Measurements from ENCODE around the gene MRPS16.

The MRPS16 gene

DNA sequence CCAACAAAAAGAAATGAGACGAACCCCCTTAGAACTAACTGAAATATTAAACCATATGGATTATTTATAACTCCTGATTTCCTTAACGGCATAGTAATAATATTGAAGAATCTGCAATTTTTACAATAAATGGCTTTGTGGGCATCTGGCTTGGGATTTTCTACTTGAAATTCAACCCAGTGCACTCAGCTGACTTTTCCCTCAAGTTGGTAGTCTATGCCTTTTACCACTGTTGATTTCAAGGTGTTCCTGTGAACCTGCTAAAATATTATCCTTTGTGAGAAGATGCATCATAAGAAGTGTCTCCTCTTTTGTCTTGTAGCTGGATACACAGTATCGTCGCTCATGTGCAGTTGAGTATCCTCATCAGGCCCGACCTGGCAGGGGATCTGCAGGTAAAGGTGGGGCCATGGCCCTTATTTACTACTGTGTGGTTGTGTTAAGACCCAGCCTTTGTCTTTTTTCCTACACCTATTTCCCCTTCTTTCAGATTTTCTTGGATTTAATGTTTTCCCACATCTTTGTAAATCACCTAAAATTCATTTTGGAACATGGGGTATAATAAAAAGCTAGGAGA, 13.4 kb downstream of the MRPS16 start:
- no peak for DNase-seq

DNA sequence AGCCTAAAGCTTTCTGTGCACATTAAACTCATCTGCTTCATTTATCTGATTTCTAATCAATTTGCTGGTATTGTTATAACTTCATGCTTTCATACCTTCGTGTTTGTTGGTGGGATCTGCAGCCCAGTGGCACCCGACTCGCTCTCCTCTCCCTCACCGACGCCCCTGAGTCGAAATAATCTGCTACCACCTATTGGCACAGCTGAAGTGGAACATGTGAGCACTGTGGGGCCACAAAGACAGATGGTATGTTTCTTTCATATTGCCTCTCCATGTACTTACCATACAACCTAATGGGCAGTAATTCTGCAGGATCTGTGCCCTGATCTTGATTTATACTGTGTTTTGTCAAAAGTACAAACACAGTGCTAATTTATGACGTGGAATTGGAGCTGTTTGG, 17.7 kb downstream of the MRPS16 start:
- DNase-seq = no peak

DNA sequence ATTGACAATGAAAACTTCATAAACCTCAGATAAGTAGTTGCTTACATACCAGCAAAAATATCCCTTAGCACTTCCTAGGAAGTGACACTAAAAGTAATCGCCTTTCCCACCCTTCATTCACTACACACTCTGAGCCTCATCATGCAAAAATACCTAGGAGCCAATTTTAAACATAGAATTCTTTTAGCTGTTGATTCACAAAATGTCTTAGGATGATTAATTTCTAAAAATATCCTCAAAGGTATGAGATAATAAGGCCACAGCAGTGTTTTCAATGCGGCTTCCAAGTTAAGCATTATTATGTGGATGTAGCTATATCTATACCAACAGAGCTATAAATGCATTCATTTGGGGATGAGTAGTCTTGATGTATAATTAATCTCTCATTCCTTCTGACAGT, 18.6 kb downstream of the MRPS16 start:
- DNase-seq = no peak

DNA sequence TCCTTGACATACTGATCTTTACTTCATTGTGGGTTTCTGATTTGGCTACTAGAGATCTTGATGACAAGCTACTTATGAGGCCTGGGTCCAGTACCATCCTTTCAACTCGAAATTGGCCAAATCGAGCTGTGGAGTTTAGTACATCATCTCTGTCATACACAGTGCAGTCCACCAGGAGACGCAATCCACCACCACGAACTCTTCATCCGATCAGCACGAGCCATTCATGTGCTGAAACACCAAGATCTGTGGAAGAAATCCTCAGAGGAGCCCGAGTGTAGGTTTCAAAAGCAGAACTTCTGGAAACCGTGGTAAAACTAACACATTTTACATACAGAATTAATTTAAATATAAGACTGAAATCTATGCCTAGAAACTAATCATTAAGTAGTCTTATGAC, 19.6 kb downstream of the MRPS16 start:
- DNase-seq = no peak

DNA sequence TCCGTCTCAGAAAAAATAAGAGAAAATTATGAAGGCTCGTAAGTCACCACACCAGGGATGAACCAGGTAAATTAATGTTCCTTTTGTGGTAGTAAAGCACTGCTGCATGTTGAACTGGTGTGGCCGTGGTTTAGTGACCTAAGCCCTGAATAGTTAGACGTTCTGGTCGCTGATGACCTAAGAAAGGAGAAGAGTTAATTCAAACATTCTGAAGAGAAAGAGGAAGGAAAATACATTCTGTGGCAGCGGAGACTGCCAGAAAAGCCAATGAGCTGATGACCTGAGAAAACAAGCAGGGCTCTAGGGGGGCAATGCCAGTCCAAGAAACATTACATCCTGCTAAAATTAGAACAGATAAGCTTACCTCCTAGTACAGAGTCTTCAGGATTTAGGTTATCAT, 22.9 kb downstream of the MRPS16 start:
- DNase-seq = no peak

DNA sequence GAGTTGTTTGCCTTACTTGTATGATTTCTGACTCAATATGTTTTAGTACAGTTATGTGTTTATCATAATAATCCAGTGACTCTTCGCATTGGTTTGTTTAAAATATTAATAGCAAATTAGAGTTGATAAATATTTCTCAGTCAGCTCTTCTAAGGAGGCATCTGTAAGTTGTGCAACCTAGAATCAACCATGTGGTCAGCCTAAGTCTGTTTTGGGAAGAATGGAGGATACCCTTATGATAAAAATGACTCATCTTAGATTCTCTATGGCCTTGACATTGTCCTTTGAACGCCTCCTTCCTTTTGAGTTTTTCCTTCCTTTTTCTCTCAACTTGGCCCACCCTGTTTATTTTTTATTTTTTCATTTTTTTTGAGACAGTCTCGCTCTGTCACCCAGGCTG, 24.2 kb downstream of the MRPS16 start:
- DNase-seq = no peak

DNA sequence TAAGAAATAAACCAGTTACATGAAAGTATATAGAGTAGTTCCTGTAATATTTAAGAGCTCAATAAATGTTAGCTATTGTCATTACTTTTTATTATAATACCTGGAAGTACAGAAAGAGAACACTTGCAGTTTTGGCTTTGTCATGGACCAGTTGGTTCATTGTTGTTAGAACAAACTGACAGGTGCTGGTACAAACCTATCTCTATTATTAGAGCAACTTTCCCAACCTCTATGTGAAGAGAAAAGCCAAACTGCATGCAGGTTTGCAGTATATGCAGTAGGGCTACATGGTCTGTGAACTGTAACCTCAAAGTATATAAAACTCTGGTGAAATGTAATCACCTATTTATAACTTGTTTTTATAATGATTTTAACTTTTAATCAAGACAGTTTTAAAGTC, 25.8 kb downstream of the MRPS16 start:
- DNase-seq = no peak

DNA sequence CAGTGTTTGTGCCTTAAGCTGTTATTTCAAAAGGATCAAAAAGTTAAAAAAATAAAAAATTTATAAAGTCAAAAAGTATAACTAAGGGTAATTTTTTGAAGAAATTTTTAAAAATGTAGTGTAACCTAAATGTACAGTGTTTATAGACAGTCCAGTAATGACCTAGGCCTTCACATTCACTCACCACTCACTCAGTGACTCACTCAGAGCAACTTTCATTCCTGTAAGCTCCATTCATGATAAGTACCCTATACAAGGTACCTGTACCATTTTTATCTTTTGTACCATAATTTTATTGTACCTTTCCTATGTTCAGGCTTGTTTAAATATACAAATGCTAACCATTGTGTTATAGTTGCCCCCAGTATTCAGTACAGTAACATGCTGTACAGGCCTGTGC, 26.9 kb downstream of the MRPS16 start:
- no peak for DNase-seq

DNA sequence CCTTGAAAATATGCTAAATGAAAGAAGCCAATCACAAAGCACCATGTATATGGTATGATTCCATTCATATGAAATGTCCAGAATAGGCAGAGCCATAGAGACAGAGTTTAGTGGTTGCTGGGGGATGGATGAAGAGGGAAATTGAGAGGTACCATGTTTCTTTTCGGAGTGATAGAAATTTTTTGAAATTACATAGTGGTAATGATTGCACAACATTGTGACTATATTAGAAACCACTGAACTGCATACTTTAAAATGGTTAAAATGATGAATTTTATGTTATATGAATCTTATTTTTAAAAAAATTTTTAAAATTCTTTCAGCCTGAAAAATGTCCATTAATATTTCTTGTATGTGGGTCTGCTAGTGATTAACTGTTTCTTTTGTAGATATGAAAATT, 31.5 kb downstream of the MRPS16 start:
- no peak for DNase-seq

DNA sequence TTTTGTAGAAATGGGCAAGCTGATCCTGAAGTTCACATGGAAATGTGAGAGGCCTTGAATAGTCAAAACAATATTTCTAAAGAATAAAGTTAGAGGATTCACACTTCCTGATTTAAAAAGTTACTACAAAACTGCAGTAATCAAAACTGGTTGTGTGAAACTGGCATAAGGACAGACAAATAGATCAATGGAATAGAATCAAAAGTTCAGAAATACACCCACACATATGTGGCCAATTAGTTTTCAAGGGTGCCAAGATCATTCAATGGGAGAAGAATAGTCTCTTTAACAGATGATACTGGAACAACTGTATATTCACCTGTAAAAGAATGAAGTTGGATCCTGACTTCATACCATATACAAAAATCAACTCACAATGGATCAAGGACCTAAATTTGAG, 33.1 kb downstream of the MRPS16 start:
- DNase-seq = no peak

DNA sequence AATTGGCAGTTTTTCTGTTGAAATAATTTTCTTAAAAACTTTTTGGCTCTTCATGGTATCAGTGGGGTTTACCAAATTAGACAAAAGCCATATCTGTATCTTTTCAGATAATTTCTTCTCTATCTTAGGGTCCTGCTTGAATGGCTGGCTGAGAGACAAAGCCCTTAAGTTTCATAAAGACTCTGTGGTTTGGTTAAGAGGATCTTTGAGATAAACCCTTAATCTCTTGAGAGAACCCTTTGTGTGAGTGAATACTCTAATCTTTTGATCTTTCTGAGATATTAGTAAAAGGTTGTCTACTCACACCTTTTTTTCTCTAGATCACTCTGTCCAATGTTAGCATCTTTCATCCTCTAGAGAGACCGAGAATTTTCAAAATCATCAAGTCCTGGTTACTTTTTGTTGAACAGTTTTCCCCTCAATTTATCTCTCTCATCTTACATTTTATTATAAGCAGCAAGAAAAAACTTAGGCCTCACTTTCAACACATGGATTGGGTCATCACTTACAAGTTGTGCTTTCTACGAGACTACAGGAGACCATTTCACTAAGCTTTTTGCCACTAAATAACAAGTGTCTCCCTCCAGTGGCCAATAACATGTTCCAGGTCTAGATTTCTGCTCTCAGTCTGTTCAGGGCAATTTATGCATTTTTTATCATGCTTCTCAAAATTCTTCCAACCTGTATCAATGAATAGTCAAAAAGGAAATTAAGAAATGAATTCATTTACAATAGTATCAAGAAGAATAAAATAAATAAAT, 33.8 kb downstream of the MRPS16 start:
- no peak for DNase-seq

DNA sequence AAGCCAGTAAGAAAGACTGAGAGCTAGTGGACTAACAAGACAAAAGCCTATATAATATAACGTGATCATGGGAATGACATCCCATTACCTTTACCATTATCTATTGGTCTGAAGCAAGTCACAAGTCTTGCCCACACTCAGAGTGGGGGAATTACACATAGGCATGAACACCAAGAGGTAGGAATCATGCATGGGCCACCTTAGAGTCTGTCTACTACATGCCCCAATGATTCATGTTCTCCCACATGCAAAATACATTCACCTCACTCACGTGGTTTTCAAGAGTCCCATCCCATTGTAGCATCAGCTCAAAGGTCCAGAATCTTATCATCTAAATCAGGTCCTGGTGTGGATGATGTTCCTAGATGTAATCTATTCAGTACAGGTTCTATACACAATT, 34.8 kb downstream of the MRPS16 start:
- DNase-seq = no peak

DNA sequence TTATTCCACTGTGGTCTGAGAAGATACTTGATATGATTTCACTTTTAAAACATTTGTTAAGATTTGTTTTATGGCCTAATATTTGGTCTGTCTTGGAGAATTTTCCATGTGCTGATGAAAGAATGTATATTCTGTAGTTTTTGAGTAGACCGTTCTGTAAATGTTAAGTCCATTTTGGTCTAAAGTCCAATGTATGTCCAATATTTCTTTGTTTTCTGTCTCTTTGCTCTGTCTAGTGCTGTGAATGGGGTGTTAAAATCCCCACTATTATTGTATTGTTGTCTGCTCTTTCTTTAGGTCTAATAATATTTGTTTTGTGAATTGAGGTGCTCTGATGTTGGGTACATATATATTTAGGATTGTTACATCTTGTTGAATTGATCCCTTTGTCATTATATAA, 36.7 kb downstream of the MRPS16 start:
- no peak for DNase-seq

DNA sequence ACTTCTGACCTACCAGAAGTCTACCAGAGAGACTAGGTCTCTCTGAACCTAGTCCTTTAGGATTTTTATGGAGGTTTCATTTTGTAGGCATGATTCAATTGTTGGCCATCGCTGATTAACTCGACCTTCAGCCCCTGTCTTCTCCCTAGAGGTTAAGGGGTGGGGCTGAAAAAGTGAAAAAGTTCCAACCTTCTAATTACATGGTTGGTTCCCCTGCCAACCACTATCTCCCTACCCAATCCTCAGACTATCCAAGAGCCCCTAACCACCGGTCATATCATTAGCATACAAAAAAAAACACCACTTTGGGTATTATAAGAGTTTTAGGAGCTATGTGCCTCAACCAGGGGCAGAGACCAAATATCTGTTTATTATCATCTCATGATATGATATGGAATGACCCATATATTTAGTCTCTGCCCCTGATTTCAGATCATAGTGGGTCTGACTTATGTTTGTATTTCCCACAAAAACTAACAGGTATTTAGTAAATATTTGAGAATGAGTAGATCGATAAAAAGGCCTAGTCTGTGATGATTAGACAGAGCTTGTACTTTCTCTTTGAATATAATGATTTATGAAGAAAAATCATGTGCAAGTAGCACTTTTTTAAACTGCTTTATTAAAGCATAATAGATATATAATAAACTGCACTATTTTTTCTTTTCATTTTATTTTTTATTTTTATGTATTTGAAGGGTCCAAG, 41.2 kb downstream of the MRPS16 start:
- no peak for DNase-seq

DNA sequence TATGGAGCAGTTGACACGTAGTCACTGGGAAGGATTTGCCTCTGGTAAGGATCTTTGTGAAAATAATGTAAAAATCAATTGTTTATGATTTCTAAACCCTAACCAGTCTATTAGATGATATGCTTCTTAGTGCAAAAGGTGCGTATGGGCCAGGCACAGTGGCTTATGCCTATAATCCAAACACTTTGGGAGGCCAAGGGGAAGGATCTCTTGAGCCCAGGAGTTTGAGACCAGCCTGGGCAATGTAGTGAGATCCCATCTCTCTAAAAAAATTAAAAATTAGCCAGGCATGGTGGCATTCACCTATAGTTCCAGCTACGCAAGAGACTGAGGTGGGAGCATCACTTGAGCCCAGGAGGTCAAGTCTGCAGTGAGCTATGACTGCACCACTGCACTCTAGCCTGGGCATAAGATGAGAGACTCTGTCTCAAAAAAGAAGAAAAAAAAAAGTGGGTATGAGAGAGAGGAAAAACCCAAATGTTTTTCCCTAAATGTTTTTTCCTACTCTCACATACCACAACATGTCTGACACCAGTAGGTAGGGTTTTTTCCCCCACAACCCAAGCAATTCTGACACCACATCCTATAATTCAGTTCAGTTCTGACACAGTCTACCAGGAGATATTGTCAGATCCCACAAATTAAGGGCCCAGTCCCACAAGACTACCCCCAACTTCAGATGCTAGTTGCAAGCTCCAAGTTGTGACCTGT, 41.9 kb downstream of the MRPS16 start:
- no peak for DNase-seq

DNA sequence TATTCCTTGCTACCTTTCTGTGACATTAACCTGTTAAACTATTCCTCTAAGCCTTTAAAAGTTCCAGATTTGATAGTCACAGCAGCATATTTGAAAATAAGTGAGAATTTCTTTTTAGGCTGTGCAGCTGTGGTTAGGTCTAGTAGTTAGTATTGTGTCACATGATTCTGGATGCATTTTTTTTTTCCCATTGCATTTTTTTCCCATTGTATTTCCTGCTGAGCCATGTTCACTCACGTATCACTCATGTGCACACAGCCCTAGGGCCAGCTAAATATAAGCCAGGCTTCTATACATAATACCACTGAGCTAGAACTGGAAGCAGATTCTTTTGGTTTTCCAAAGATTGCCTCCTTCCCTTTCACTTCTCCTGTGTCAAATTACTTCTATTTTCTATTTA, 42.7 kb downstream of the MRPS16 start:
- no peak for DNase-seq

DNA sequence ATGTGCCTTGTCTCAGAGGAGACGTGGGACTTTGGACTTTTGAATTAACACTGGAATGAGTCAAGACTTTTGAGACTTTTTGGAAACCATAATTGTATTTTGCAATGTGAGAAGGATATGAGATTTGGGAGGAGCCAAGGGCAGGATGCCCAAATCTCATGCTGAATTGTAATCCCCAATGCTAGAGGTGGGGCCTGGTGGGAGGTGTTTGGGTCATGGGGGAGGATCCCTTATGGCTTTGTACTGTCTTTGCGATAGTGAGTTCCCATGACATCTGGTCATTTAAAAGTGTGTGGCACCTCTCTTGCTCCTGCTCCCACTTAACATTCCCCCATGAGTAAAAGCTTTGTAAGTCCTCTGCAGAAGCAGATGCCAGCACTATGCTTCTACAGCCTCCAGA, 44.6 kb downstream of the MRPS16 start:
- DNase-seq = no peak

DNA sequence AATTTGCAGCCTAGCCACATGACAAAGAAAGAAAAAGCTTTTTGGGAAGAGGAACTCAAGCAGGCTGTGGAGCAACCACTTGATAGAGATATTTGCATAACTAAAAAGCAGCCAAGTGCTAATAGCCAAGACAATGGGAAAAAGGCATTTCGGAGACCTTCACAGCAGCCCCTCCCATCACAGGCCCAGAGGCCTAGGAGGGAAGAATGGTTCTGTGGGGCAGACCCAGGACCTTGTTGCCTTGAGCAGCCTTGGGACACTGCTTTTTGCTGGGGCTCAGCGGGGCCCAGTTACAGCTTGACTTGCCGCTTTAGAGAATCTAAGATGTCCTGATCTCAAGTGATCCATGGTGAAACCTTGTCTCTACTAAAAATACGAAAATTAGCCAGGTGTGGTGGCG, 46.1 kb downstream of the MRPS16 start:
- no peak for DNase-seq

DNA sequence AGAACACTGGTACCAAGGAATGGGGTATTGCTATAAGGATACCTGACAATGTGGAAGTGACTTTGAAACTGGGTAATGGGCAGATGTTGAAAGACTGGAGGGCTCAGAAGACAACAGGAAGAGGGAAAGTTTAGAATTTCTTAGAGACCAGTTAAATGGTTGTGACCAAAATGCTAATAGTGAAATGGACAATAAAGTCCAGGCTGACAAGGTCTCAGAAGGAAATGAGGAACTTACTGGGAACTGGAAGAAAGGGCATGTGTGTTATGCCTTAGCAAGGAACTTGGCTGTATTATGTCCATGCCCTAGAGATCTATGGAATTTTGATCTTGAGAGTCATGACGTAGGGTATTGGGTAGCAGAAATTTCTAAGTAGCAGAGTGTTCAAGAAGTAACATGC, 46.6 kb downstream of the MRPS16 start:
- DNase-seq = no peak

DNA sequence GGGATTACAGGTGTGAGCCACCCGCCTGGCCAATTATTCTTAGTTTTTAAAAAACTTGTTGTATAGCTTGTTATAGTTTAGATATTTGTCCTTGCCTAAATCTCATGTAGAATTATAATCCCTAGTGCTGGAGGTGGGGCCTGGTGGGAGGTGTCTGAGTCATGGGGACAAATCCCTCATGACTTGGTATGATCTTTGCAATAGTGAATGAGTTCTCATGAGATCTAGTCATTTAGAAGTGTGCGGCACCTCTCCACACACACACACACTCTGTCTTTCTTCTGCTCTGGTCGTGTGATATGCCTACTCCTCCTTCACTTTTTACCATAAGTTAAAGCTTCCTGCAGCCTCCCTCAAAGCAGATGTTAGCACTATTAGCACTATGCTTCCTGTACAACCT, 47.4 kb downstream of the MRPS16 start:
- DNase-seq = no peak

All from activated CD4-positive, alpha-beta T cell treated with anti-CD3 and anti-CD28 coated beads for 1 hour (primary cell).